ENCODE data around the gene SGIP1. TPM values are rescaled to one million over a fixed set of nuclear protein-coding genes. Genes with fewer than 3 reads are reported as not detected.

The SGIP1 gene
- total and polyA plus RNA-seq, 7 experiments from 2014 or later: not detected

GRCh38 chr1:66527686-66528085 is 6.3 kb upstream of the SGIP1 start:
- intact Hi-C loops (cut with micrococcal nuclease): no loop called here
- DNase-seq (no peak), ATAC-seq (no peak)
- Histone ChIP-seq H3K4me3 (ENCODE audit: low read length) (no peak overlapping the region), H3K27me3 (ENCODE audit: control insufficient read depth in 2 of 2, insufficient read depth in 2 of 2, low read length in 2 of 2) (no peaks in the 10 kb centered on the region), H3K4me1 (ENCODE audit: control insufficient read depth in 2 of 2, insufficient read depth in 2 of 2, low read length in 2 of 2) (peaks cover 0 to 4% of the 10 kb centered on the region in 2 donors), H3K27ac (ENCODE audit: low read depth, low read length) (no peak overlapping the region), H3K36me3 (ENCODE audit: control insufficient read depth in 2 of 3, insufficient read depth in 3 of 3, low read length in 3 of 3) (no peaks in the 10 kb centered on the region), H3K9me3 (ENCODE audit: control insufficient read depth in 2 of 3, low read length in 3 of 3) (no peaks in the 10 kb centered on the region)
- ChIA-PET CTCF (no interaction called here), POLR2A (no interaction called here)
- Mint-ChIP-seq H3K4me1 (peaks cover 3 to 10% (median 4%) of the 10 kb centered on the region in 7 donors), H3K27ac (no peak overlapping the region), H3K4me3 (no peak overlapping the region), H3K36me3 (no peaks in the 10 kb centered on the region), H3K27me3 (peaks cover 20 to 35% (median 30%) of the 10 kb centered on the region in 5 donors), H3K9me3 (peaks cover 0 to 3% (median 0%) of the 10 kb centered on the region in 11 donors)

- Mint-ChIP-seq H3K27me3 (peaks cover 26 to 43% (median 37%) of the 10 kb centered on the region in 5 donors), H3K4me1 (peaks cover 8 to 17% (median 12%) of the 10 kb centered on the region in 7 donors), H3K4me3 (no peak overlapping the region), H3K9me3 (peaks cover 0 to 3% (median 0%) of the 10 kb centered on the region in 11 donors), H3K36me3 (no peaks in the 10 kb centered on the region), H3K27ac (no peak overlapping the region)
- Histone ChIP-seq H3K4me1 (ENCODE audit: control insufficient read depth in 2 of 2, insufficient read depth in 2 of 2, low read length in 2 of 2) (peaks cover 0 to 9% of the 10 kb centered on the region in 2 donors), H3K9me3 (ENCODE audit: control insufficient read depth in 2 of 3, low read length in 3 of 3) (no peaks in the 10 kb centered on the region), H3K4me3 (ENCODE audit: low read length) (no peak overlapping the region), H3K27me3 (ENCODE audit: control insufficient read depth in 2 of 2, insufficient read depth in 2 of 2, low read length in 2 of 2) (no peaks in the 10 kb centered on the region), H3K36me3 (ENCODE audit: control insufficient read depth in 2 of 3, insufficient read depth in 3 of 3, low read length in 3 of 3) (no peaks in the 10 kb centered on the region), H3K27ac (ENCODE audit: low read depth, low read length) (no peak overlapping the region)
- CTCF ChIA-PET: no interaction called here
- intact Hi-C loops (cut with micrococcal nuclease): no loop called here
- ATAC-seq (no peak), DNase-seq (no peak)
- POLR2A ChIA-PET: no interaction called here
Observed at GRCh38 chr1:66528580-66528979, 5.4 kb upstream of the SGIP1 start.

- Histone ChIP-seq H3K4me3 (ENCODE audit: low read length) (no peak overlapping the region), H3K9me3 (ENCODE audit: control insufficient read depth in 2 of 3, low read length in 3 of 3) (no peaks in the 10 kb centered on the region), H3K4me1 (ENCODE audit: control insufficient read depth in 2 of 2, insufficient read depth in 2 of 2, low read length in 2 of 2) (peaks cover 0 to 9% of the 10 kb centered on the region in 2 donors), H3K27me3 (ENCODE audit: control insufficient read depth in 2 of 2, insufficient read depth in 2 of 2, low read length in 2 of 2) (no peaks in the 10 kb centered on the region), H3K27ac (ENCODE audit: low read depth, low read length) (no peak overlapping the region), H3K36me3 (ENCODE audit: control insufficient read depth in 2 of 3, insufficient read depth in 3 of 3, low read length in 3 of 3) (no peaks in the 10 kb centered on the region)
- ATAC-seq: no peak
- Mint-ChIP-seq H3K9me3 (no peaks in the 10 kb centered on the region), H3K4me3 (peak overlapping the region; percentile 34 to 93 (median 82)), H3K27ac (no peak overlapping the region), H3K4me1 (peaks cover 8 to 23% (median 12%) of the 10 kb centered on the region in 7 donors), H3K27me3 (peaks cover 32 to 69% (median 50%) of the 10 kb centered on the region in 5 donors), H3K36me3 (no peaks in the 10 kb centered on the region)
- DNase-seq: no peak
- intact Hi-C loops (cut with micrococcal nuclease): no loop called here
- ChIA-PET CTCF (no interaction called here), POLR2A (no interaction called here)
Observed at GRCh38 chr1:66532214-66532613, 1.7 kb upstream of the SGIP1 start.

- Histone ChIP-seq H3K27me3 (ENCODE audit: control insufficient read depth in 2 of 2, insufficient read depth in 2 of 2, low read length in 2 of 2) (no peaks in the 10 kb centered on the region), H3K27ac (ENCODE audit: low read depth, low read length) (no peak overlapping the region), H3K4me1 (ENCODE audit: control insufficient read depth in 2 of 2, insufficient read depth in 2 of 2, low read length in 2 of 2) (peaks cover 0 to 9% of the 10 kb centered on the region in 2 donors), H3K9me3 (ENCODE audit: control insufficient read depth in 2 of 3, low read length in 3 of 3) (no peaks in the 10 kb centered on the region), H3K4me3 (ENCODE audit: low read length) (peak overlapping the region; percentile 55), H3K36me3 (ENCODE audit: control insufficient read depth in 2 of 3, insufficient read depth in 3 of 3, low read length in 3 of 3) (no peaks in the 10 kb centered on the region)
- H3K27me3 Mint-ChIP-seq: peaks cover 32 to 69% (median 50%) of the 10 kb centered on the region in 5 donors
- DNase-seq (peak in 7 of 9 donors; percentile 3 to 39 (median 8)), ATAC-seq (peak; percentile 41)
- peak overlapping the region; percentile 82 to 93 (median 86) for H3K4me3 Mint-ChIP-seq
- ChIA-PET CTCF (no interaction called here), POLR2A (interaction anchor here (0.7 kb wide), 1 partner anchor 895 kb away, joined by 3 read pairs; no protein-coding TSS in a partner anchor)
- H3K9me3 Mint-ChIP-seq: no peaks in the 10 kb centered on the region
- peaks cover 8 to 23% (median 12%) of the 10 kb centered on the region in 7 donors for H3K4me1 Mint-ChIP-seq
- no peaks in the 10 kb centered on the region for H3K36me3 Mint-ChIP-seq
- H3K27ac Mint-ChIP-seq: peak overlapping the region in 6 of 9 donors; percentile 49 to 85 (median 66)
- intact Hi-C loops (cut with micrococcal nuclease): no loop called here
Observed at GRCh38 chr1:66532798-66533783, 862 bp upstream of the SGIP1 start.

GRCh38 chr1:66535061-66535460 is 1.1 kb downstream of the SGIP1 start:
- Histone ChIP-seq H3K4me1 (ENCODE audit: control insufficient read depth in 2 of 2, insufficient read depth in 2 of 2, low read length in 2 of 2) (peaks cover 0 to 9% of the 10 kb centered on the region in 2 donors), H3K27ac (ENCODE audit: low read depth, low read length) (no peak overlapping the region), H3K9me3 (ENCODE audit: control insufficient read depth in 2 of 3, low read length in 3 of 3) (no peaks in the 10 kb centered on the region), H3K27me3 (ENCODE audit: control insufficient read depth in 2 of 2, insufficient read depth in 2 of 2, low read length in 2 of 2) (no peaks in the 10 kb centered on the region), H3K4me3 (ENCODE audit: low read length) (no peak overlapping the region), H3K36me3 (ENCODE audit: control insufficient read depth in 2 of 3, insufficient read depth in 3 of 3, low read length in 3 of 3) (no peaks in the 10 kb centered on the region)
- DNase-seq (no peak), ATAC-seq (no peak)
- intact Hi-C loops (cut with micrococcal nuclease): no loop called here
- Mint-ChIP-seq H3K4me1 (peaks cover 8 to 23% (median 12%) of the 10 kb centered on the region in 7 donors), H3K4me3 (no peak overlapping the region), H3K27ac (no peak overlapping the region), H3K9me3 (no peaks in the 10 kb centered on the region), H3K27me3 (peaks cover 32 to 76% (median 41%) of the 10 kb centered on the region in 5 donors), H3K36me3 (no peaks in the 10 kb centered on the region)
- ChIA-PET CTCF (no interaction called here), POLR2A (no interaction called here)

- Histone ChIP-seq H3K4me1 (ENCODE audit: control insufficient read depth in 2 of 2, insufficient read depth in 2 of 2, low read length in 2 of 2) (peaks cover 0 to 9% of the 10 kb centered on the region in 2 donors), H3K36me3 (ENCODE audit: control insufficient read depth in 2 of 3, insufficient read depth in 3 of 3, low read length in 3 of 3) (no peaks in the 10 kb centered on the region), H3K9me3 (ENCODE audit: control insufficient read depth in 2 of 3, low read length in 3 of 3) (no peaks in the 10 kb centered on the region), H3K27ac (ENCODE audit: low read depth, low read length) (no peak overlapping the region), H3K4me3 (ENCODE audit: low read length) (no peak overlapping the region), H3K27me3 (ENCODE audit: control insufficient read depth in 2 of 2, insufficient read depth in 2 of 2, low read length in 2 of 2) (no peaks in the 10 kb centered on the region)
- Mint-ChIP-seq H3K9me3 (no peaks in the 10 kb centered on the region), H3K27ac (no peak overlapping the region), H3K36me3 (no peaks in the 10 kb centered on the region), H3K4me1 (peaks cover 8 to 23% (median 12%) of the 10 kb centered on the region in 7 donors), H3K4me3 (no peak overlapping the region), H3K27me3 (peaks cover 32 to 74% (median 38%) of the 10 kb centered on the region in 5 donors)
- intact Hi-C loops (cut with micrococcal nuclease): no loop called here
- DNase-seq (no peak), ATAC-seq (no peak)
- ChIA-PET CTCF (no interaction called here), POLR2A (interaction anchor here (0.6 kb wide), 1 partner anchor 11 kb away, joined by 3 read pairs; no protein-coding TSS in a partner anchor)
Observed at GRCh38 chr1:66535853-66536252, 1.9 kb downstream of the SGIP1 start.
